A549 treated with AZD9567 at 1 μM for 4 hours (cell line): ENCODE data around the gene SLC35B3. TPM values are rescaled to one million over a fixed set of nuclear protein-coding genes. Genes with fewer than 3 reads are reported as not detected.

Experiments
- total RNA-seq: library from RNA; stranded (reverse); fragments of 200-300 nt; extraction: Qiagen RNA extraction; gene quantifications from 5 replicates; pipeline ENCODE4 v1.2.3, GENCODE V29; 2022; ENCODE audit not compliant: insufficient read depth

Gene SLC35B3
- total RNA-seq, result 7.3 to 13.0 TPM (median 7.9 TPM) in 5 replicates

DNA sequence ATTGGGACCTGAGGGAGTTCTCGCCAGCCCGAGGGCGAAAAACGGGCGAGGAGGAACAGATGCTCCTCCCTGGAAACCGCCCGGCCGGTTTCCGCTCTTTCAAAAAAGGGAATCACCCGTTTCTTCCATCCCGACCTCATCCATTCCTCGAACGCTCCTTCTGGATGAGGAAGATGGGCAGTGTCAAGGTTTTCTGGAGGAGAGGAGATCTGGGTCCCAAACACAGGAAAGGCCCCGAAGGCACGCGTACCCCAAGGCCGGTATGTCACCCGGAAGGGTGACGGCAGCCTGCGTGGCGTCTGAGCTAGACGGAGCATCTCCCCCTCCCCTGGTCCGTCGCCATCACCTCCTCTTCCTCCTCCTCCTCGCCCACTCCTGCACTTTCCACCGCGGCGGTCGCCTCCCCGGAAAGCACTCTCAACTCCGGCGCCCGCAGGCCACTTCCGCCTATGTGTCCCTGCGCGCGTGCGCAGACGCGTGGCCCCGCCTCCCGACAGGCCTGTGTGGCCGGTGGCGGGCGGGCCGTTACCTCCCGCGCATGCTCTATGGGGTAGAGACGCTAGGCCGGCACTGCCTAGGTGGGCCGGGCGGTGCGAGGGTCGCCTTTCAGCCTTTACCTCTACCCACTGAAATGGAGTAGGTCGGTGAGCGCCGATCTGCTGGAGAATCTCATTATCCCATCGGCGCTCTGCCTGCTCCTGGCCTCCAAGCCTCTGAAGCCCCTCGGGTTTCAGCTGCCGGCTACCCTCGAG is at the start of gene SLC35B3:
Gene SLC35B3, minus strand, starts transcription at position 453 of the 752 bp plus-strand sequence.

